ENCODE data around the gene SPACA6. TPM values are rescaled to one million over a fixed set of nuclear protein-coding genes. Genes with fewer than 3 reads are reported as not detected.

The SPACA6 gene
- total RNA-seq, 4 donors from 2014 or later, result 9.7 to 112 (median 22.5) TPM

DNA sequence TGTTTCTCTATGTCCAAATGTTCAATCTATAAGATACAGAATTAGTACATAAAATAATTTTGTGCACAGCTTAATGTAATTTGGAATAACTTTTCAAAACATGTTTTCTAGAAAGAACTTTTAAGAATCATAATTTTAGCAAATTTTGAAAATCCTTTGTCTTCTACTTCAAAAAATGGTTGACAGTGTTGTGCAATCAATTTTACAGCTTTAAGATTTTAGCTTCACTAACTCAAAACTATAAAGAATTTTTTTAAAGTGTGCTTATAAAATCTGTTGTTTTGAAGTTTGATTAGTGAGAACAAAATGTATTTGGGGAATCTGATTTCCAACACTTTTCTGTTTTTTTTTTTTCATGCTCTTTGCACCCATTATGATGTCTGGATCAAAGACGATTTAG, 12.7 kb upstream of the SPACA6 start:
- TF ChIP-seq POLR2A (IDR thresholded peaks at IDR 0.05), result no peak
- no peak for TF ChIP-seq CTCF (IDR thresholded peaks at IDR 0.05)
- H3K4me1 ChIP-seq, result no peaks in the 10 kb centered on the region
- no peak overlapping the region for H3K4me3 ChIP-seq
- no peaks in the 10 kb centered on the region for H3K9me3 ChIP-seq
- DNase-seq, result no peak
- intact Hi-C loops (cut with DNase I; ENCODE audit: low total_unique reads), result no loop called here
- H3K36me3 ChIP-seq, result no peaks in the 10 kb centered on the region
- no peaks in the 10 kb centered on the region for H3K27me3 ChIP-seq
- no peak overlapping the region for H3K27ac ChIP-seq

DNA sequence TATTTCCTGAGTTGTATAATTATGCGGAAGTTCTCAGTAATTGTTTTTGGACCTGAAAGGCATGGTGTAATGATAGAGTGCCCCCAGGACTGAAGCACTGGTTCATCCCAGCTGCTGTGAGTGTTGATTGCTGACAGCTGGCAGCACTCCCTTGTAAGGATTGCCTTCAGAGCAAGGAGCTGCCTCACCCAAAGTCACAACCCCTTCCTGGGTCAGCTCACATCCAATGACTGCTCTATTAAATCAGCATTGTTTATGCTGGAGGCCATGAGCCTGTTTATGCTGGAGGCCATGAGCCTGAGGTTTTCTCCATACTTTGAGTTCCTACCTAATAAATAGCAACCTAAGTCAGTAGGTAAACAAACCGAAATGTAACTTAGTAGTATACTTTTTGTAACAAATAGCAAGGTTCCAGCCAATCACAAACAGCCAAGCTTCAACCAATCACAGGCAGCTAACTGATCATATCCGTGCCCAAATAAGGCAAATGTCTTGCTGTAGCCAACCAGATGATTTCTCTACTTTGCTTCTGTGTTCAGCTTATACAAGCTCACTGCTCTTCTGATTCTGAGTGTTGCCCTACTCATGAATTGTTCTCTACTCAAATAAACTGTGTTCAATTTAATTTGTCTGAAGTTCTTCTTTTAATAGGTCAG, 11.7 kb upstream of the SPACA6 start:
- TF ChIP-seq CTCF (IDR thresholded peaks at IDR 0.05) (no peak), POLR2A (IDR thresholded peaks at IDR 0.05) (no peak)
- Histone ChIP-seq H3K27ac (no peak overlapping the region), H3K27me3 (no peaks in the 10 kb centered on the region), H3K36me3 (no peaks in the 10 kb centered on the region), H3K4me3 (no peak overlapping the region), H3K4me1 (no peaks in the 10 kb centered on the region), H3K9me3 (no peaks in the 10 kb centered on the region)
- intact Hi-C loops (cut with DNase I; ENCODE audit: low total_unique reads), result no loop called here
- DNase-seq, result no peak

GRCh38 chr19:51686171-51686570, 7.0 kb upstream of the SPACA6 start:
- no peak for DNase-seq
- Histone ChIP-seq H3K9me3 (no peaks in the 10 kb centered on the region), H3K36me3 (no peaks in the 10 kb centered on the region), H3K4me1 (no peaks in the 10 kb centered on the region), H3K27ac (peak overlapping the region in 1 of 2 donors; percentile 100), H3K4me3 (no peak overlapping the region), H3K27me3 (no peaks in the 10 kb centered on the region)
- TF ChIP-seq CTCF (IDR thresholded peaks at IDR 0.05) (no peak), POLR2A (IDR thresholded peaks at IDR 0.05) (no peak)
- intact Hi-C loops (cut with DNase I; ENCODE audit: low total_unique reads), result no loop called here

DNA sequence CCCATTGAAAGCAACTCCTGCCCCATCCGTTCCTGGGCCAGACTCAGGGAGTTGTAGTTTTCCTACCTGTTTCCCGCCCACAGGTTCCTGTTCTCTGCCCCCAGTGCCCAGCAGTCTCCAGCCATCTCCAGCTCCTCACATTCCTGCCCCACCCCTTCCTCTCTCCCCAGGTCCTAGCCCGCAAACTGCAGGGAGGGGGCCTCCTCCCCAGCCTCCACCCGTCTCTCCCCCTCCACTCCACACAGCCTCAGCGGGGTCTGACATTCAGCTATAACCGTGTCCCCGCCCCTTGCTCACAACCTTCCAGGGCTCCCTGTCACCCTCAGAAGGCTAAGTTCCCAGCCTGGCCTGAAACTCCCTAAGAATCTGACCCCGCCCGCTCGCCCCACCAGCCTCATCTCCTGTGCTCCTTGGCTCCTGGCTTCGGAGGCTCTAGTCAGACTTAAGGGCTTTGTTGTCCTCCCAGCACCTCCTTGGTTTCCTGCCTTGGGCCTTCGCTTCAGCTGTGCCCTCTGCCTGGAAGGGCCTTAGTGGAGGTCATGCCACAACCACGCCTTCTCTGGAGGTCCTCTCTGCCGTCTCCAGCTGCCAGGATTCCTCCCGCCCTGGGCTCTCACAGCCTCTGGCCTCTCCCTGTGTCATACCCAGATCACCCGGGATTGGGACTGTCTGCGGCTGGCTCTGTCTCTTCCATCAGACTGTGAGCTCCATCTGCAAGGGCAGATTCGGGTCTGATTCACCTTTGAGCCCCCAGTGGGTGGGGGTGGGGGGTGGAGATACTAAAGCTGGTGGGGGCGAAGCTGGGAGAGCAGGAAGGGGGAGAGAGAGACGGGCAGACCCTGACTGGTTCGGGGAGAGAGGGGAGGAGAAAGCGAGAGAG, 5.1 kb upstream of the SPACA6 start:
- intact Hi-C loops (cut with DNase I; ENCODE audit: low total_unique reads), result no loop called here
- Histone ChIP-seq H3K27me3 (no peaks in the 10 kb centered on the region), H3K27ac (peak overlapping the region; percentile 100), H3K36me3 (no peaks in the 10 kb centered on the region), H3K9me3 (no peaks in the 10 kb centered on the region), H3K4me1 (peaks cover 0 to 15% of the 10 kb centered on the region in 2 donors), H3K4me3 (peak overlapping the region; percentile 95 to 99)
- TF ChIP-seq CTCF (IDR thresholded peaks at IDR 0.05) (no peak), POLR2A (IDR thresholded peaks at IDR 0.05) (peak in 1 of 2 donors; percentile 28)
- DNase-seq, result peak; percentile 63 to 68

All from uterus (tissue), 4 donors.